ENCODE measurements around the gene AMER2.

DNA sequence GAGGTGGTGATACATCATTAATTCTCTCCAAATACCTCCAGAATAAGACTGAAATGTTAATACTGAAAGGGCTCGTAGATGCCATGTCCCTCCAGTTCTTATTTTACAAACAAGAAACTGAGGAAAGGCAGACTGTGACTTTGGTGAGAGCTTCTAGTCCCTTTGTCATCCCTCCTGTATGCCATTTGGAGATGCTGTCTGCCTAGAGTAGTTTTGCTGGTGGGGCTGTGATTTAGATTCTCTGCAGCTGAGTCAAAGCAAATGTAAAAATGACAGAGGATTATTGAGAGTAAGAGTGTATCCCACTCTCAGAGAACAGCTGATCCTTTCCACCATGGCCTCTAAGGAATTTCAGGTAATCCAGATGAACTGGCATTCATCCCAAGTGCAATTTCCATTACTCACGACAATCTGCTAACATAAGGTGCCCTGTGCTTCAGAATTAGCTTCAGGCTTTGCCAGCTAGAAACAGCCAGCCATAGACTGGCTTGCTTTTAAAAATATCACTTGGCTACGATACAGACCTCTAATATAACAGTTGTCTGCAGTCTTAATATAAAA, 59.3 kb downstream of the AMER2 start:
- TF ChIP-seq, protein P1, sequence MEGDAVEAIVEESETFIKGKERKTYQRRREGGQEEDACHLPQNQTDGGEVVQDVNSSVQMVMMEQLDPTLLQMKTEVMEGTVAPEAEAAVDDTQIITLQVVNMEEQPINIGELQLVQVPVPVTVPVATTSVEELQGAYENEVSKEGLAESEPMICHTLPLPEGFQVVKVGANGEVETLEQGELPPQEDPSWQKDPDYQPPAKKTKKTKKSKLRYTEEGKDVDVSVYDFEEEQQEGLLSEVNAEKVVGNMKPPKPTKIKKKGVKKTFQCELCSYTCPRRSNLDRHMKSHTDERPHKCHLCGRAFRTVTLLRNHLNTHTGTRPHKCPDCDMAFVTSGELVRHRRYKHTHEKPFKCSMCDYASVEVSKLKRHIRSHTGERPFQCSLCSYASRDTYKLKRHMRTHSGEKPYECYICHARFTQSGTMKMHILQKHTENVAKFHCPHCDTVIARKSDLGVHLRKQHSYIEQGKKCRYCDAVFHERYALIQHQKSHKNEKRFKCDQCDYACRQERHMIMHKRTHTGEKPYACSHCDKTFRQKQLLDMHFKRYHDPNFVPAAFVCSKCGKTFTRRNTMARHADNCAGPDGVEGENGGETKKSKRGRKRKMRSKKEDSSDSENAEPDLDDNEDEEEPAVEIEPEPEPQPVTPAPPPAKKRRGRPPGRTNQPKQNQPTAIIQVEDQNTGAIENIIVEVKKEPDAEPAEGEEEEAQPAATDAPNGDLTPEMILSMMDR (IDR thresholded peaks at IDR 0.05), result no peak
- no peak for TF ChIP-seq EZH2 (IDR thresholded peaks at IDR 0.05; ENCODE audit: borderline replicate concordance, insufficient read depth, low read depth, low read length, poor library complexity, severe bottlenecking)

All from B cell (primary cell).